Sigmoid colon (tissue), 3 donors: Measurements from ENCODE around the gene TMEM132D.

ENCODE experiments used
- POLR2A ChIP-seq, 2 donors: fragments of 450-650 bp; IDR thresholded peaks; one replicate each; pipeline ENCODE4 v1.6.1; 2016; ENCODE audit warnings: antibody characterized with exemption in 2 of 2, mild to moderate bottlenecking in 2 of 2, moderate library complexity in 2 of 2
- TF ChIP-seq, protein P1 (sequence below), 4 experiments: fragments of 450-650 bp in 3 of 4; fragments of 200-600 bp in 1 of 4; IDR thresholded peaks; one replicate each; pipeline ENCODE4 v1.5.1; 2016 to 2019; ENCODE audit warnings: antibody characterized with exemption in 4 of 4, mild to moderate bottlenecking in 3 of 4, moderate library complexity in 2 of 4

DNA sequence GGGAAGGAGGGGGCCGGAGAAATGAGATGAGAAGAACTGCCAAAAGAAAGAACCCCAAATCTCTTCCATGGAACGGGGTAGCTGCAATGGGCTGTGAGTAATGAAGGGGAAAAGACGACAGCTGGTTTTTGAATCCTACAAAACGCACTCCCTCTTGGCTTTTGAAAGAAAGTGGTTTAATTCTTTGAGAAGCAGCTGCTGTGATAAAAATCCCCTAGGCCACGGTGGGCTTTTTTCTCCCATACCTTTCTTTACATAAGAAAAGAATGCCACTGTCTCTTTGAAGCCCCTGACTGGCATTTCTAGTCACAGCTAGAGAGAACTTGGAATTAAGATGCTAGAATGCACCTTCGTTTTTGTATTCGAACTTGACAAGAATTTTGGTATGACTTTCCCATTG, 564.5 kb downstream of the TMEM132D start:
- TF ChIP-seq, protein P1, sequence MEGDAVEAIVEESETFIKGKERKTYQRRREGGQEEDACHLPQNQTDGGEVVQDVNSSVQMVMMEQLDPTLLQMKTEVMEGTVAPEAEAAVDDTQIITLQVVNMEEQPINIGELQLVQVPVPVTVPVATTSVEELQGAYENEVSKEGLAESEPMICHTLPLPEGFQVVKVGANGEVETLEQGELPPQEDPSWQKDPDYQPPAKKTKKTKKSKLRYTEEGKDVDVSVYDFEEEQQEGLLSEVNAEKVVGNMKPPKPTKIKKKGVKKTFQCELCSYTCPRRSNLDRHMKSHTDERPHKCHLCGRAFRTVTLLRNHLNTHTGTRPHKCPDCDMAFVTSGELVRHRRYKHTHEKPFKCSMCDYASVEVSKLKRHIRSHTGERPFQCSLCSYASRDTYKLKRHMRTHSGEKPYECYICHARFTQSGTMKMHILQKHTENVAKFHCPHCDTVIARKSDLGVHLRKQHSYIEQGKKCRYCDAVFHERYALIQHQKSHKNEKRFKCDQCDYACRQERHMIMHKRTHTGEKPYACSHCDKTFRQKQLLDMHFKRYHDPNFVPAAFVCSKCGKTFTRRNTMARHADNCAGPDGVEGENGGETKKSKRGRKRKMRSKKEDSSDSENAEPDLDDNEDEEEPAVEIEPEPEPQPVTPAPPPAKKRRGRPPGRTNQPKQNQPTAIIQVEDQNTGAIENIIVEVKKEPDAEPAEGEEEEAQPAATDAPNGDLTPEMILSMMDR (IDR thresholded peaks at IDR 0.05): no peak
- no peak for TF ChIP-seq POLR2A (IDR thresholded peaks at IDR 0.05)
